Measurements from ENCODE around the gene RAB40C.

DNA sequence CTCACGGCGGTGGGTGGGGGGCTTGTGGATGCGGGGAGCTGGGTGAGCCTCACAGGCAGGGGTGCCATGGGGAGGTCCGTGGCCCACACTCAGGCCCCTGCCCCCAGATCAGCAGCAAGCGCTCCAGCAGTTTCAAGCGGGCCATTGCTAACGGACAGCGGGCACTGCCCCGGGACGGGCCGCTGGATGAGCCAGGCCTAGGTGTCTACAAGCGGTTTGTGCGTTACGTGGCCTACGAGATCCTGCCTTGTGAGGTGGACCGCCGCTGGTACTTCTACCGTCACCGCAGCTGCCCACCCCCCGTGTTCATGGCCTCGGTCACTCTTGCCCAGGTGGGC lies 86.7 kb downstream of the RAB40C start:
- TF ChIP-seq CTCF (conservative IDR thresholded peaks at IDR 0.05; ENCODE audit: low read depth, low read length) (no peak), EZH2 (IDR thresholded peaks at IDR 0.05; ENCODE audit: borderline replicate concordance, low read depth, low read length, poor library complexity, severe bottlenecking) (no peak)
